Ovary (tissue), 3 donors: ENCODE results near the gene APBA2.

Experiments
- EP300 ChIP-seq: sonication (generic); formaldehyde crosslinking; IDR thresholded peaks from one replicate; pipeline ENCODE4 v1.6.1; 2017; ENCODE audit warnings: antibody characterized with exemption
- POLR2A ChIP-seq: fragments of 450-650 bp; IDR thresholded peaks from one replicate; pipeline ENCODE4 v1.6.1; 2017; ENCODE audit warnings: antibody characterized with exemption, mild to moderate bottlenecking, moderate library complexity
- TF ChIP-seq, protein P1 (sequence below), 3 donors: fragments of 450-650 bp in 2 of 3; fragments of 200-600 bp in 1 of 3; IDR thresholded peaks; one replicate each; pipeline versions ENCODE4 v1.5.1 to v1.8.0; 2016 to 2022; ENCODE audit warnings: antibody characterized with exemption in 3 of 3, mild to moderate bottlenecking in 1 of 3
- donor health status: DM: no; HTN: no; CAD: no.

DNA sequence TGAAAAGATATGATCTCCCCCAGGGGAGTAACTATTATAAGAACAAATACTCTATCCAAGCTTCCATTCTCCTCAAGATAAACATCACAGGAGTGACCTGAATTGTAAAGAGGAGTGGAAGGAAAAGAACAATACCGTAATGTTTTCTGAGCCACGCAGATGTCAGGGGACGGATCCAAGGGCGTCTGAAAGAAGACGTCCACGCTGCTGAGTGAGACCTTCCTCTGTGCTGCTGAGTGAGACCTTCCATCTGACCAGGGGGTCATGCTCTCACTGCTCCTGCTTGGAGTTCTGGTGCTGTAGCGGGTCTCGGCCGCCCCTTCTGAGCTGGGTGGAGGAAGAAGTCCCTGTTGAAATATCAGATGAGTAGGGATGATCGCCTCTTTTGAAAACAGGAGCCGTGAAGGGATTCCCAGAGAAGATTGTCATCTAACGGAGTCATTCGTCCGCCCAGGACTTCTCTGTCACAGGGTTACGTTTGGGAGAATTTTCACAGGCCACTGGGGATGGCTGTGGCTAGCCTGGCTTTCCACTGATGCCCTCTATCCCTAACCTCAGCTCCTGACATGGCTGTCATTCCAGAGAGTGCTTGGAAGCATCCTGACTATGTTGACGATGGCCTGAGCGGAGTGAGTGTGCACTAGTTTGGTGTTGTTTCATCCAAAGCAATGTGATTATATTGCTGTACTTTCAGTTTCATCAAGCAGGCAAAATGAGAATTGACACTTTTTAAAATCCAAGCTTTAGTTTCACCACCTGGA, 184.9 kb downstream of the APBA2 start:
- TF ChIP-seq, protein P1, sequence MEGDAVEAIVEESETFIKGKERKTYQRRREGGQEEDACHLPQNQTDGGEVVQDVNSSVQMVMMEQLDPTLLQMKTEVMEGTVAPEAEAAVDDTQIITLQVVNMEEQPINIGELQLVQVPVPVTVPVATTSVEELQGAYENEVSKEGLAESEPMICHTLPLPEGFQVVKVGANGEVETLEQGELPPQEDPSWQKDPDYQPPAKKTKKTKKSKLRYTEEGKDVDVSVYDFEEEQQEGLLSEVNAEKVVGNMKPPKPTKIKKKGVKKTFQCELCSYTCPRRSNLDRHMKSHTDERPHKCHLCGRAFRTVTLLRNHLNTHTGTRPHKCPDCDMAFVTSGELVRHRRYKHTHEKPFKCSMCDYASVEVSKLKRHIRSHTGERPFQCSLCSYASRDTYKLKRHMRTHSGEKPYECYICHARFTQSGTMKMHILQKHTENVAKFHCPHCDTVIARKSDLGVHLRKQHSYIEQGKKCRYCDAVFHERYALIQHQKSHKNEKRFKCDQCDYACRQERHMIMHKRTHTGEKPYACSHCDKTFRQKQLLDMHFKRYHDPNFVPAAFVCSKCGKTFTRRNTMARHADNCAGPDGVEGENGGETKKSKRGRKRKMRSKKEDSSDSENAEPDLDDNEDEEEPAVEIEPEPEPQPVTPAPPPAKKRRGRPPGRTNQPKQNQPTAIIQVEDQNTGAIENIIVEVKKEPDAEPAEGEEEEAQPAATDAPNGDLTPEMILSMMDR (IDR thresholded peaks at IDR 0.05), result no peak
- no peak for TF ChIP-seq POLR2A
- TF ChIP-seq EP300, result no peak
